Astrocyte of the spinal cord (primary cell): ENCODE data around the gene SHISA8.

ENCODE experiments used
- DNase-seq: peaks from one replicate; pipeline ENCODE4 v3.0.0; 2011; ENCODE audit warnings: low read depth, low spot score
- H3K4me3 ChIP-seq: 2 replicates; pipeline ENCODE4 v1.5.1; 2011; ENCODE audit warnings: low read depth, mild to moderate bottlenecking, low read length, moderate library complexity
- in situ Hi-C: cut with HindIII; loops from 2 replicates; pipeline ENCODE4 v1.10.0; 2017; ENCODE audit warnings: low sequenced_read_pairs
- TF ChIP-seq, protein P1 (sequence below): IDR thresholded peaks from 2 replicates; pipeline ENCODE4 v1.5.1; 2012; ENCODE audit warnings: low read depth, mild to moderate bottlenecking, low read length, inconsistent platforms

The SHISA8 gene

DNA sequence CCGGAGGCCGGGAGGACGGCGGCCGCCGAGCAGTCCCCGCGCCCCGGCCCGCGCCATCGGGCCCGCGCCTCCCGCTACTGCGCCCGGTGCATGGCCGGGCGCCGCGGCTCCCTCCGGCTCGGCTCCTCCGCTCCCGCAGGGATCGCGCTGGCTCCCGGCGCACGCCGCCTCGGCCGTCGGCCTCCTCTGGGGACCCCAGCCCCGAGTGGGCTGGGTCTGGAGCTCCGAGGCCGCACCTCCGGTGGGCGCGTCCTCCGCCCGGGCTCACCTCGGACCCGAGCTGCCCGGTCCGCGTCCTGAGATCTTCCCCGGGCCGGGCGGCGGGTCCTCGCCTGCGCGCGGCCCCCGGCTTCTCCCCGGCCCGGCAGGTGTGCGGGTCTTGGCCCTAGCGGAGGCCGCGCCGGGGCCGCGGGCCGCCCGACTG is 251 bp downstream of the SHISA8 start:
- TF ChIP-seq, protein P1, sequence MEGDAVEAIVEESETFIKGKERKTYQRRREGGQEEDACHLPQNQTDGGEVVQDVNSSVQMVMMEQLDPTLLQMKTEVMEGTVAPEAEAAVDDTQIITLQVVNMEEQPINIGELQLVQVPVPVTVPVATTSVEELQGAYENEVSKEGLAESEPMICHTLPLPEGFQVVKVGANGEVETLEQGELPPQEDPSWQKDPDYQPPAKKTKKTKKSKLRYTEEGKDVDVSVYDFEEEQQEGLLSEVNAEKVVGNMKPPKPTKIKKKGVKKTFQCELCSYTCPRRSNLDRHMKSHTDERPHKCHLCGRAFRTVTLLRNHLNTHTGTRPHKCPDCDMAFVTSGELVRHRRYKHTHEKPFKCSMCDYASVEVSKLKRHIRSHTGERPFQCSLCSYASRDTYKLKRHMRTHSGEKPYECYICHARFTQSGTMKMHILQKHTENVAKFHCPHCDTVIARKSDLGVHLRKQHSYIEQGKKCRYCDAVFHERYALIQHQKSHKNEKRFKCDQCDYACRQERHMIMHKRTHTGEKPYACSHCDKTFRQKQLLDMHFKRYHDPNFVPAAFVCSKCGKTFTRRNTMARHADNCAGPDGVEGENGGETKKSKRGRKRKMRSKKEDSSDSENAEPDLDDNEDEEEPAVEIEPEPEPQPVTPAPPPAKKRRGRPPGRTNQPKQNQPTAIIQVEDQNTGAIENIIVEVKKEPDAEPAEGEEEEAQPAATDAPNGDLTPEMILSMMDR = no peak
- H3K4me3 ChIP-seq = no peak overlapping the region
- DNase-seq = no peak
- in situ Hi-C loops = no loop called here

DNA sequence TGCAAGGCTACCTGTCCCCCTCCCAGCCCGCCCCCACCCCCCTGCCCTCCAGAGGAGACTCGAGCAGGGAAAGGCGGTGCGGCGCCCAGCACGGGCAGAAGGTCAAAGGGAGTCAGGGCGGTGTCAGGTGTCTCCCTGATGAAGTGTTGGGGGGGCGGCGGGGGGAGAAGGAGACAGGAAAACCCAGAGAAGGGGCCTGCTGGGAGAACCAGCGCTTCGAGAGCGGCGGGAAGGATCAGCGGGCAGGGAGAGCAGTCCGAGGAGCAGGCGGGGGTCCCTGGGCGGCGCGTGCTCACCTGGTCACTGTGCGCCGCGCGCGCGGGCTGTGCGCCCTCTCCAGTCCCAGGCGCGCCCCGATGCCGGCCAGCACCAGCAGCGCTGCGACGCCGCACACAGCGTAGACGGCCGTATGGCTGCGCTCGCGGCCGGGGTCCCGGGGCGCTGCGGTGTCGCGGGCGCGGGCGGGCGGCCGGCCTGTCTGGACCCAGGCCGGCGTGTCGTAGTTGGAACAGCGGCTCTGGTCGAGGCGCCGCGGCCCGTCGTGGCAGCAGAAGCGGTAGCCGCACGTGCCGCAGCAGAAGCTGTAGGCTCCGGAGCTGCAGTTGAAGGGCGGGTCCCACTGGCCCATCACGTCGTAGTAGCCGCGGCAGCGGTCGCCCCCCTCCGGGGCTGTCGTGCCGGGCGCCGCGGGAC is 886 bp downstream of the SHISA8 start:
- TF ChIP-seq, protein P1 = no peak
- no peak for DNase-seq
- in situ Hi-C loops = no loop called here
- H3K4me3 ChIP-seq = no peak overlapping the region

DNA sequence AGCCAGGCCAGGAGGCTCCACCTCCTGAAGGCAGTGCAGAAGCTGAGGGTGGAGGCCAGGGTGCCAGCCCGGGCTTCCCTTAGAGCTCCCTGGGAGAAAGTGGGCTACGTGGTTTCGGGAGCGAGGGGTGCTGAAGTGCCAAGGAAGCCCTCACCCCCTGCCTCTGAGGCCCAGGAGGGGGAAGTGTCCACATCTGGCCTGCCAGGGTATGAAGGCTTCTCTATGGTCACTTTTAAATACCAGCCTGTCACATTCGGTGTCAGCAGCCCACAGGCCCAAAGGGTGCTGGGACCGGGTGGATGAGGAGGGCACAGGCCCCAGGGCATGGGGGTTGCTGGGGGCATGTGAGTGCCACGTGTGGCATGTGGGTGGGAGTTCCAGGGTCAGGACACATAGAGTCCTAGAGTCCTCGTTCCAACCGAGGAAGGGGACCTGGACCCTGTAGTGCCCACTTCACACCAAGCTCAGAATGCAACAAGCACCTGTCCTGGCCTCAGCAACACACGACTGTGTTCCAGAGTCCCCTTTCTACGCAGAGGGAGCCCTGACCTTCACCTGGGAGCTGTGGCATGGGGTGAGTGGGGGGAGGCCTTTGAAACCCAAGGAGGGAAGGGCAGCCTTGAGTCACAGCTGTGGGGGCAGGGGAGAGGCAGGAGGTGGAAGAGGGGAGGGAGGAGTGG is 1.7 kb downstream of the SHISA8 start:
- TF ChIP-seq, protein P1 = no peak
- in situ Hi-C loops = no loop called here
- no peak overlapping the region for H3K4me3 ChIP-seq
- no peak for DNase-seq

DNA sequence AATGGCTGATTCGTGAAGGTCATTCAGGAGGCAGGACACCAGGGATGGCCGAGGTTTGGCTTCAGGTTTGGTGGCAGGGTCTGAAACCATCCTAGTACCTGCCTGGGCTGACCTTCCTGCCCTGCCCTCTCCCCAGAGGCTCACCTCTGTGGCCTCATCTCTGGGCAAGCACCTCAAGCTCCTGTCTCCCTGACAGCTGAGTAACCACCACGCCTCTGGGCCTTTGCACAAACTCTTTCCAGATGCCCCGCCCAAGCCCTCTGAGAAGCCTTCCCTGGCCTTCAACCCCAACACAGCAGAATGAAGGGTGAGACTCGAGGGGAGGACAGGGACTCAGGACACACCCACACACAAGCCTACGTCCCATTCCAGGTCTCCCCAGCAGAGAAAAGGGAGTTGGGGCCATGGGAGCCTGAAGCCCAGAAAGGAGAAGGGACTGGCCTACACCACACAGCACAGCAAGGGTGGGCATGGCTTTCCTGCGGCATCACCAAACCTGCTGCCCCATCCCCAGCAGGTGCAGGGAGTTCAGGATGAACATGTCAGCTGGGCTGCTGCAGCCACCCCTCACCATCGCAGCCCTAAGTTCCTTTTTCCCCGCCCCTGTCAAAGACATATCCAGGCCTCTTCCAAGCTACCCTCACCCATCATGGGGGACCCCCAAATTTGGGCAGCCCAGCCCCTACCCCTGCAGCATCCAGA is 2.4 kb downstream of the SHISA8 start:
- TF ChIP-seq, protein P1 = no peak
- in situ Hi-C loops = no loop called here
- DNase-seq = no peak
- no peak overlapping the region for H3K4me3 ChIP-seq

DNA sequence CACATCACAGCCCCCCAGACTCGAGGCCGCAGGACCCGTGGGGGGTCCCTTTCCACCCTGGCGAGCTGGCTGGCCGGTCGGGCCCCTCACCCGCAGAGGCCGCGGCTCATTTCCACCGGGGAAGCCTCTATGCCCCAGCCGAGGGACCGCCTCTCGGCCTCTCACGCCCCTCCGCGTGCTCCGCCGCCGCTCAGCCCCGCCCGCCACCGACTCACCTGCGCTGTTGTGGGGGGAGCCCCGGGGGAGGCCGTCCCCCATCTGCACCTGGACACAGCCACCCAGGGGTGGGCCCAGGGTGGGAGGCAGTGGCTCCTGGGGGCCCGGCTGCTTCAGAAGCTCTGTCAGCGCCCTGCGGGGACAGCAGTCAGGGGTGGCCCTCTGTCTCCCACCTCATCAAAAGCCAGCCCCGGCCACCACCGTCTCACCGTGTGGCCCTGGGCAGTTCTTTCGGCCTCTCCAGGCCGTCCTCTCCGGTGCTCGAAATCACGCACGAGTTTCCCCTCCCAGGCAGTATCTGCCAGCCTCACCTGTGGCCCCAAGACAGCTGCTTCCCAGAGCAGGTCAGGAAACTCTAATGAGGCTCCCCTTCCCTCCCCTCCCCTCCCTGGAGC is 3.8 kb downstream of the SHISA8 start:
- H3K4me3 ChIP-seq = no peak overlapping the region
- no peak for DNase-seq
- TF ChIP-seq, protein P1 = no peak
- in situ Hi-C loops = no loop called here
